Stimulated activated CD8-positive, alpha-beta memory T cell treated with anti-CD3 and anti-CD28 coated beads, Interleukin-12 subunit alpha, Interleukin-12 subunit beta, amount 100 ng/mL, for 24 hours (primary cell): ENCODE results near the gene CD151.

ENCODE experiments used
- DNase-seq: peaks from one replicate; pipeline ENCODE4 v3.0.0-alpha.2; 2020; ENCODE audit errors: extremely low read depth

CD151 gene

GRCh38 chr11:843086-843734 is 10.5 kb downstream of the CD151 start:
- DNase-seq, result no peak

GRCh38 chr11:843818-844692 is 11.3 kb downstream of the CD151 start:
- no peak for DNase-seq

GRCh38 chr11:844693-845644 is 12.2 kb downstream of the CD151 start:
- no peak for DNase-seq

GRCh38 chr11:845872-846495 is 13.2 kb downstream of the CD151 start:
- no peak for DNase-seq

- no peak for DNase-seq
These were observed 13.8 kb downstream of the CD151 start for GRCh38 chr11:846496-847098.

- DNase-seq, result no peak
These were observed 15.1 kb downstream of the CD151 start for GRCh38 chr11:847876-848275.

GRCh38 chr11:848380-848931 is 15.7 kb downstream of the CD151 start:
- no peak for DNase-seq

GRCh38 chr11:849104-849824 is 16.5 kb downstream of the CD151 start:
- no peak for DNase-seq

- DNase-seq, result no peak
These were observed 17.4 kb downstream of the CD151 start for GRCh38 chr11:849951-850774.

GRCh38 chr11:850775-851763 is 18.3 kb downstream of the CD151 start:
- no peak for DNase-seq

- no peak for DNase-seq
These were observed 20.0 kb downstream of the CD151 start for GRCh38 chr11:852762-853161.

- DNase-seq, result no peak
These were observed 21.1 kb downstream of the CD151 start for GRCh38 chr11:853682-854448.

GRCh38 chr11:854601-855329 is 22.0 kb downstream of the CD151 start:
- DNase-seq, result no peak

GRCh38 chr11:855330-855674 is 22.6 kb downstream of the CD151 start:
- DNase-seq, result no peak

GRCh38 chr11:855796-856195 is 23.0 kb downstream of the CD151 start:
- no peak for DNase-seq

GRCh38 chr11:856397-856796 is 23.6 kb downstream of the CD151 start:
- DNase-seq, result no peak
